SK-N-SH treated with all-trans-retinoic acid at 6 μM for 48 hours (cell line): ENCODE results near the gene NHLRC1.

ENCODE experiments used
- TCF4 ChIP-seq: fragments of 250-450 bp; sonication (Bioruptor Pico); IDR thresholded peaks from 2 replicates; pipeline ENCODE4 v1.8.0; 2021; ENCODE audit warnings: mild to moderate bottlenecking, moderate library complexity, borderline replicate concordance
- ZC3H10 ChIP-seq: fragments of 250-450 bp; sonication (Bioruptor Pico); IDR thresholded peaks from 2 replicates; pipeline ENCODE4 v1.5.1; 2021; ENCODE audit warnings: mild to moderate bottlenecking, moderate library complexity
- TF ChIP-seq, protein P1 (sequence below): fragments of 250-450 bp; sonication (Bioruptor Pico); IDR thresholded peaks from 2 replicates; pipeline ENCODE4 v1.5.0; 2020; ENCODE audit warnings: mild to moderate bottlenecking, moderate library complexity
- TF ChIP-seq, protein P2 (sequence below): fragments of 250-450 bp; sonication (Bioruptor Pico); IDR thresholded peaks from 2 replicates; pipeline ENCODE4 v1.5.1; 2020; ENCODE audit warnings: low read depth, mild to moderate bottlenecking, moderate library complexity
- TF ChIP-seq, protein P3 (sequence below): fragments of 250-450 bp; sonication (Bioruptor Pico); IDR thresholded peaks from 2 replicates; pipeline ENCODE4 v1.8.0; 2020; ENCODE audit warnings: mild to moderate bottlenecking, moderate library complexity, borderline replicate concordance

- TF ChIP-seq, protein P1, sequence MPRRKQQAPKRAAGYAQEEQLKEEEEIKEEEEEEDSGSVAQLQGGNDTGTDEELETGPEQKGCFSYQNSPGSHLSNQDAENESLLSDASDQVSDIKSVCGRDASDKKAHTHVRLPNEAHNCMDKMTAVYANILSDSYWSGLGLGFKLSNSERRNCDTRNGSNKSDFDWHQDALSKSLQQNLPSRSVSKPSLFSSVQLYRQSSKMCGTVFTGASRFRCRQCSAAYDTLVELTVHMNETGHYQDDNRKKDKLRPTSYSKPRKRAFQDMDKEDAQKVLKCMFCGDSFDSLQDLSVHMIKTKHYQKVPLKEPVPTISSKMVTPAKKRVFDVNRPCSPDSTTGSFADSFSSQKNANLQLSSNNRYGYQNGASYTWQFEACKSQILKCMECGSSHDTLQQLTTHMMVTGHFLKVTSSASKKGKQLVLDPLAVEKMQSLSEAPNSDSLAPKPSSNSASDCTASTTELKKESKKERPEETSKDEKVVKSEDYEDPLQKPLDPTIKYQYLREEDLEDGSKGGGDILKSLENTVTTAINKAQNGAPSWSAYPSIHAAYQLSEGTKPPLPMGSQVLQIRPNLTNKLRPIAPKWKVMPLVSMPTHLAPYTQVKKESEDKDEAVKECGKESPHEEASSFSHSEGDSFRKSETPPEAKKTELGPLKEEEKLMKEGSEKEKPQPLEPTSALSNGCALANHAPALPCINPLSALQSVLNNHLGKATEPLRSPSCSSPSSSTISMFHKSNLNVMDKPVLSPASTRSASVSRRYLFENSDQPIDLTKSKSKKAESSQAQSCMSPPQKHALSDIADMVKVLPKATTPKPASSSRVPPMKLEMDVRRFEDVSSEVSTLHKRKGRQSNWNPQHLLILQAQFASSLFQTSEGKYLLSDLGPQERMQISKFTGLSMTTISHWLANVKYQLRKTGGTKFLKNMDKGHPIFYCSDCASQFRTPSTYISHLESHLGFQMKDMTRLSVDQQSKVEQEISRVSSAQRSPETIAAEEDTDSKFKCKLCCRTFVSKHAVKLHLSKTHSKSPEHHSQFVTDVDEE: no peak
- TF ChIP-seq, protein P2, sequence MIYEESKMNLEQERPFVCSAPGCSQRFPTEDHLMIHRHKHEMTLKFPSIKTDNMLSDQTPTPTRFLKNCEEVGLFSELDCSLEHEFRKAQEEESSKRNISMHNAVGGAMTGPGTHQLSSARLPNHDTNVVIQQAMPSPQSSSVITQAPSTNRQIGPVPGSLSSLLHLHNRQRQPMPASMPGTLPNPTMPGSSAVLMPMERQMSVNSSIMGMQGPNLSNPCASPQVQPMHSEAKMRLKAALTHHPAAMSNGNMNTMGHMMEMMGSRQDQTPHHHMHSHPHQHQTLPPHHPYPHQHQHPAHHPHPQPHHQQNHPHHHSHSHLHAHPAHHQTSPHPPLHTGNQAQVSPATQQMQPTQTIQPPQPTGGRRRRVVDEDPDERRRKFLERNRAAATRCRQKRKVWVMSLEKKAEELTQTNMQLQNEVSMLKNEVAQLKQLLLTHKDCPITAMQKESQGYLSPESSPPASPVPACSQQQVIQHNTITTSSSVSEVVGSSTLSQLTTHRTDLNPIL (CRISPR knock-in tag): no peak
- TF ChIP-seq ZC3H10 (CRISPR knock-in tag) (no peak), TCF4 (no peak)
- TF ChIP-seq, protein P3, sequence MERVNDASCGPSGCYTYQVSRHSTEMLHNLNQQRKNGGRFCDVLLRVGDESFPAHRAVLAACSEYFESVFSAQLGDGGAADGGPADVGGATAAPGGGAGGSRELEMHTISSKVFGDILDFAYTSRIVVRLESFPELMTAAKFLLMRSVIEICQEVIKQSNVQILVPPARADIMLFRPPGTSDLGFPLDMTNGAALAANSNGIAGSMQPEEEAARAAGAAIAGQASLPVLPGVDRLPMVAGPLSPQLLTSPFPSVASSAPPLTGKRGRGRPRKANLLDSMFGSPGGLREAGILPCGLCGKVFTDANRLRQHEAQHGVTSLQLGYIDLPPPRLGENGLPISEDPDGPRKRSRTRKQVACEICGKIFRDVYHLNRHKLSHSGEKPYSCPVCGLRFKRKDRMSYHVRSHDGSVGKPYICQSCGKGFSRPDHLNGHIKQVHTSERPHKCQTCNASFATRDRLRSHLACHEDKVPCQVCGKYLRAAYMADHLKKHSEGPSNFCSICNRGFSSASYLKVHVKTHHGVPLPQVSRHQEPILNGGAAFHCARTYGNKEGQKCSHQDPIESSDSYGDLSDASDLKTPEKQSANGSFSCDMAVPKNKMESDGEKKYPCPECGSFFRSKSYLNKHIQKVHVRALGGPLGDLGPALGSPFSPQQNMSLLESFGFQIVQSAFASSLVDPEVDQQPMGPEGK (CRISPR knock-in tag): no peak
Observed at GRCh38 chr6:18153311-18153703, 30.8 kb upstream of the NHLRC1 start.
